ENCODE data around the gene BRSK2. TPM values are rescaled to one million over a fixed set of nuclear protein-coding genes. Genes with fewer than 3 reads are reported as not detected.
"Not testable (repeated sequence)": the region's sequence is repeated elsewhere in the genome, so short reads cannot be mapped to it uniquely, and the experiment has no call there.

Gene BRSK2
- total RNA-seq, 1 donor from 2014 or later, result 7.1 TPM

DNA sequence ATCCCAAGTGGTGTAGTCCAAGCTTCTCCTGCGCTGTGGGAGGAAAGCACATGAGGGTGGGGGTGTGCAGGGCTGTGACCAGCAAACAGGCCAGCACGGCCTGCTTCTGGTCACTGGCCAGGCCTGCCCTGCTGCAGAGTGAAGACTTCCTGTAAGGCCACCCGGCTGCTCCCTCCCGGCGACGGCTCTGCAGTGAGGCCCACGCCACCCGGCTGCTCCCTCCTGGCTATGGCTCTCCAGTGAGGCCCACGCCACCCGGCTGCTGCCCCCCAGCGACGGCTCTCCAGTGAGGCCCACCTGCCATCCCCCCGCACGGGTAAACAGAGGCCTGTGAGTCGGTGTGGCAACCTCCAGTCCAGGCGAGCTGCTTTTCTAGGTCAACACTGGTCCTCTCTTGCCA, 31.4 kb upstream of the BRSK2 start:
- no peak overlapping the region for H2AFZ ChIP-seq (ENCODE audit: low read depth, low read length)
- no peak for TF ChIP-seq EZH2 (IDR thresholded peaks at IDR 0.05; ENCODE audit: insufficient read depth, low read length)
- TF ChIP-seq, protein P1, sequence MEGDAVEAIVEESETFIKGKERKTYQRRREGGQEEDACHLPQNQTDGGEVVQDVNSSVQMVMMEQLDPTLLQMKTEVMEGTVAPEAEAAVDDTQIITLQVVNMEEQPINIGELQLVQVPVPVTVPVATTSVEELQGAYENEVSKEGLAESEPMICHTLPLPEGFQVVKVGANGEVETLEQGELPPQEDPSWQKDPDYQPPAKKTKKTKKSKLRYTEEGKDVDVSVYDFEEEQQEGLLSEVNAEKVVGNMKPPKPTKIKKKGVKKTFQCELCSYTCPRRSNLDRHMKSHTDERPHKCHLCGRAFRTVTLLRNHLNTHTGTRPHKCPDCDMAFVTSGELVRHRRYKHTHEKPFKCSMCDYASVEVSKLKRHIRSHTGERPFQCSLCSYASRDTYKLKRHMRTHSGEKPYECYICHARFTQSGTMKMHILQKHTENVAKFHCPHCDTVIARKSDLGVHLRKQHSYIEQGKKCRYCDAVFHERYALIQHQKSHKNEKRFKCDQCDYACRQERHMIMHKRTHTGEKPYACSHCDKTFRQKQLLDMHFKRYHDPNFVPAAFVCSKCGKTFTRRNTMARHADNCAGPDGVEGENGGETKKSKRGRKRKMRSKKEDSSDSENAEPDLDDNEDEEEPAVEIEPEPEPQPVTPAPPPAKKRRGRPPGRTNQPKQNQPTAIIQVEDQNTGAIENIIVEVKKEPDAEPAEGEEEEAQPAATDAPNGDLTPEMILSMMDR (IDR thresholded peaks at IDR 0.05; ENCODE audit: insufficient read depth, low read depth, low read length), result no peak
- no peak for FAIRE-seq
- Mint-ChIP-seq H3K36me3 (ENCODE audit: low read depth, unreplicated experiment) (peaks cover 2% of the 10 kb centered on the region), H3K4me1 (ENCODE audit: low read depth, unreplicated experiment) (no peaks in the 10 kb centered on the region), H3K27me3 (ENCODE audit: low read depth, unreplicated experiment) (peaks cover 31% of the 10 kb centered on the region), H3K27ac (ENCODE audit: unreplicated experiment) (no peak overlapping the region), H3K9me3 (ENCODE audit: unreplicated experiment) (peaks cover 2% of the 10 kb centered on the region), H3K4me3 (ENCODE audit: unreplicated experiment) (no peak overlapping the region)
- no peaks in the 10 kb centered on the region for H3K36me3 ChIP-seq (ENCODE audit: insufficient read depth, low read length)
- no peaks in the 10 kb centered on the region for H3K9me3 ChIP-seq (ENCODE audit: insufficient read depth, low read depth, low read length)
- no peaks in the 10 kb centered on the region for H3K79me2 ChIP-seq (ENCODE audit: insufficient read depth, low read length)
- H3K4me3 ChIP-seq (ENCODE audit: insufficient read depth, low read depth, low read length), result no peak overlapping the region
- no peaks in the 10 kb centered on the region for H4K20me1 ChIP-seq (ENCODE audit: insufficient read depth, low read length)
- H3K27me3 ChIP-seq (ENCODE audit: insufficient read depth, low read length), result no peaks in the 10 kb centered on the region
- H3K4me1 ChIP-seq (ENCODE audit: insufficient read depth, low read length), result no peaks in the 10 kb centered on the region
- no peak overlapping the region for H3K9ac ChIP-seq (ENCODE audit: low read length)
- H3K4me2 ChIP-seq (ENCODE audit: low read length), result no peak overlapping the region
- no peak for DNase-seq (ENCODE audit: low read depth)
- H3K27ac ChIP-seq (ENCODE audit: low read depth, low read length), result no peak overlapping the region

DNA sequence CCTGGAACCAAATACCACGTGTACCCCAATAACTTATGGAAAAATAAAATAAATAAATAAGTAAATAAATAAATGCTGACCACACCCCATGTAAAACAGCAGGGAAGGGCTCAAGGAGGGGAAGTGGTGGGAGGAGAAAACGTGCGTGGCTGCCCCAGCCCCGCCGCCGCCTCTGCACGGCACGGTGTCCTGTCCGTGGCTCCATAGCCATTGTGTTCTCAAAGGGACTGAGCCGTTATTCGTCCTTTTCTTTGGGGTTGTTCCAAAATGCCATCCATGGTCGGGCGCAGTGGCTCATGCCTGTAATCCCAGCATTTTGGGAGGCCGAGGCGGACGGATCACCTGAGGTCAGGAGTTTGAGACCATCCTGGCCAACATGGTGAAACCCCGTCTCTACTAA, 30.8 kb upstream of the BRSK2 start:
- not testable (repeated sequence) for H4K20me1 ChIP-seq (ENCODE audit: insufficient read depth, low read length); H3K36me3 ChIP-seq (ENCODE audit: insufficient read depth, low read length); H3K4me2 ChIP-seq (ENCODE audit: low read length); H2AFZ ChIP-seq (ENCODE audit: low read depth, low read length); FAIRE-seq; H3K4me1 Mint-ChIP-seq (ENCODE audit: low read depth, unreplicated experiment); H3K9ac ChIP-seq (ENCODE audit: low read length); H3K27ac Mint-ChIP-seq (ENCODE audit: unreplicated experiment); H3K9me3 Mint-ChIP-seq (ENCODE audit: unreplicated experiment); H3K79me2 ChIP-seq (ENCODE audit: insufficient read depth, low read length); H3K4me3 ChIP-seq (ENCODE audit: insufficient read depth, low read depth, low read length); H3K4me3 Mint-ChIP-seq (ENCODE audit: unreplicated experiment); H3K4me1 ChIP-seq (ENCODE audit: insufficient read depth, low read length); DNase-seq (ENCODE audit: low read depth); H3K27ac ChIP-seq (ENCODE audit: low read depth, low read length); H3K36me3 Mint-ChIP-seq (ENCODE audit: low read depth, unreplicated experiment); H3K27me3 ChIP-seq (ENCODE audit: insufficient read depth, low read length); H3K9me3 ChIP-seq (ENCODE audit: insufficient read depth, low read depth, low read length)
- peaks cover 36% of the 10 kb centered on the region for H3K27me3 Mint-ChIP-seq (ENCODE audit: low read depth, unreplicated experiment)

DNA sequence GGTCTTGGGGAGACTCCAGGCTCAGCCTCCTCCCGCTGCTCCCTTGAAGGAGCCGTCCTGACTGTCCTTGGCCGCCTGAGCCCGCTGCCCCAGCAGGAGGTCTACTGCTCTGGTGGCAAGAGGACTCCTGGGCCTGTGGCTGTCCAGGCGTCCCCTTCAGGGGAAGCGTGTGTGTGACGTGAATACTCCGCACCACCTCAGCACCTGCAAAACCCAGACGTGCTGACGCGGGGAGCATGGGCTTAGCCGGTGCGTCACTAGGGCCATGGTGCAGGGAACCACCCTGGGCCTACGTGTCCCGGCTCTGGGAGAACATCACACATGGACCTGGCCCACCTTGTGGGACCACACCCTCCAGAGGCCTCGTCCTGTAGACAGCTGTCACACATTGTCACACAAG, 30.2 kb upstream of the BRSK2 start:
- H3K9me3 ChIP-seq (ENCODE audit: insufficient read depth, low read depth, low read length), result peaks cover 9% of the 10 kb centered on the region
- no peak overlapping the region for H3K9ac ChIP-seq (ENCODE audit: low read length)
- no peaks in the 10 kb centered on the region for H3K27me3 ChIP-seq (ENCODE audit: insufficient read depth, low read length)
- no peak overlapping the region for H3K27ac ChIP-seq (ENCODE audit: low read depth, low read length)
- H3K36me3 Mint-ChIP-seq (ENCODE audit: low read depth, unreplicated experiment), result peaks cover 3% of the 10 kb centered on the region
- no peaks in the 10 kb centered on the region for H4K20me1 ChIP-seq (ENCODE audit: insufficient read depth, low read length)
- H2AFZ ChIP-seq (ENCODE audit: low read depth, low read length), result no peak overlapping the region
- no peak overlapping the region for H3K4me2 ChIP-seq (ENCODE audit: low read length)
- peaks cover 40% of the 10 kb centered on the region for H3K27me3 Mint-ChIP-seq (ENCODE audit: low read depth, unreplicated experiment)
- H3K4me3 ChIP-seq (ENCODE audit: insufficient read depth, low read depth, low read length), result no peak overlapping the region
- H3K27ac Mint-ChIP-seq (ENCODE audit: unreplicated experiment), result no peak overlapping the region
- FAIRE-seq, result no peak
- TF ChIP-seq EZH2 (IDR thresholded peaks at IDR 0.05; ENCODE audit: insufficient read depth, low read length), result no peak
- TF ChIP-seq, protein P1 (IDR thresholded peaks at IDR 0.05; ENCODE audit: insufficient read depth, low read depth, low read length), result no peak
- H3K9me3 Mint-ChIP-seq (ENCODE audit: unreplicated experiment), result peaks cover 2% of the 10 kb centered on the region
- no peaks in the 10 kb centered on the region for H3K36me3 ChIP-seq (ENCODE audit: insufficient read depth, low read length)
- H3K4me3 Mint-ChIP-seq (ENCODE audit: unreplicated experiment), result no peak overlapping the region
- H3K4me1 Mint-ChIP-seq (ENCODE audit: low read depth, unreplicated experiment), result no peaks in the 10 kb centered on the region
- H3K4me1 ChIP-seq (ENCODE audit: insufficient read depth, low read length), result no peaks in the 10 kb centered on the region
- no peaks in the 10 kb centered on the region for H3K79me2 ChIP-seq (ENCODE audit: insufficient read depth, low read length)
- DNase-seq (ENCODE audit: low read depth), result no peak
